K562 (cell line): ENCODE measurements around the gene KLRC3. TPM values are rescaled to one million over a fixed set of nuclear protein-coding genes. Genes with fewer than 3 reads are reported as not detected.

Experiments
- ATAC-seq: fragments of 200-7000 bp; cut with Tn5 transposase; 3 replicates; pipeline ENCODE4 v1.9.1; 2020; ENCODE audit warnings: moderate library complexity
- BruUV-seq: library from RNA; stranded (reverse); fragments of 400-500 nt; replicated peaks from 2 replicates; lab custom pipeline; 2021; lab: Mats Ljungman, UMichigan
- CTCF ChIA-PET: fragments of 300-600 bp; formaldehyde crosslinking; extraction: SDS; loops from one replicate; lab custom pipeline; 2021; ENCODE audit warnings: low intra/inter-chr PET ratio; lab: Yijun Ruan, JAX
- POLR2A ChIA-PET: fragments of 300-600, 350-650 bp; sonication (Branson Sonifier 250); formaldehyde crosslinking; extraction: SDS; loops from one replicate; lab custom pipeline; 2021; ENCODE audit warnings: antibody characterized with exemption, inconsistent platforms; lab: Yijun Ruan, JAX
- DNase-seq, 4 experiments: peaks; one replicate each; pipeline versions ENCODE4 v3.0.0 to v3.0.0-alpha.2; 2011 to 2018; ENCODE audit warnings: low spot score in 3 of 4, mixed read lengths in 3 of 4; ENCODE audit errors: extremely low read depth in 1 of 4
- FAIRE-seq: peaks from 2 replicates; lab custom pipeline; 2011; peaks lifted over from hg19 to GRCh38; lab: Jason Lieb, UNC
- H2AFZ ChIP-seq: 2 replicates; pipeline ENCODE4 v1.6.0; 2011; ENCODE audit warnings: low read depth, low read length, control low read depth, inconsistent platforms
- H3K27ac ChIP-seq: fragments of 200-600 bp; 3 replicates; pipeline ENCODE4 v1.8.0; 2011; ENCODE audit warnings: low read depth, mild to moderate bottlenecking, control low read depth, inconsistent platforms, low read length, moderate library complexity, mixed read lengths; ENCODE audit errors: extremely low read depth
- H3K27me3 ChIP-seq, 2 experiments: fragments of 300-600 bp in 1 of 2; 2 replicates in 1 of 2; 3 replicates in 1 of 2; pipeline versions ENCODE4 v1.6.0 to v1.8.0; 2011; ENCODE audit warnings: inconsistent platforms in 2 of 2, low read length in 2 of 2, mild to moderate bottlenecking in 1 of 2, mixed read lengths in 1 of 2, moderate library complexity in 1 of 2; ENCODE audit not compliant: control insufficient read depth in 2 of 2, insufficient read depth in 2 of 2
- H3K36me3 ChIP-seq: fragments of 300-600 bp; 3 replicates; pipeline ENCODE4 v1.8.0; 2011; ENCODE audit warnings: mild to moderate bottlenecking, low read length, inconsistent platforms; ENCODE audit not compliant: control insufficient read depth, insufficient read depth
- H3K4me1 ChIP-seq, 2 experiments: fragments of 200-600 bp in 1 of 2; replicated peaks in 1 of 2; 2 replicates in 1 of 2; 3 replicates in 1 of 2; pipeline versions ENCODE4 v1.5.1 to v1.8.0; 2011; ENCODE audit warnings: inconsistent platforms in 2 of 2, low read length in 2 of 2, mild to moderate bottlenecking in 1 of 2, mixed read lengths in 1 of 2, moderate library complexity in 1 of 2; ENCODE audit not compliant: control insufficient read depth in 2 of 2, insufficient read depth in 2 of 2
- H3K4me2 ChIP-seq: 2 replicates; pipeline ENCODE4 v1.6.1; 2011; ENCODE audit warnings: low read length, control low read depth, inconsistent platforms, mixed read lengths; ENCODE audit not compliant: insufficient read depth
- H3K4me3 ChIP-seq: fragments of 200-600 bp; sonication (generic), shearing (Covaris generic); 2 replicates; pipeline ENCODE4 v1.5.1; 2016; ENCODE audit warnings: control low read depth, inconsistent platforms
- H3K79me2 ChIP-seq: fragments of 200-600 bp; 3 replicates; pipeline ENCODE4 v1.8.0; 2011; ENCODE audit warnings: low read length, inconsistent platforms; ENCODE audit not compliant: control insufficient read depth, insufficient read depth
- H3K9ac ChIP-seq, 2 experiments: 2 replicates each; pipeline versions ENCODE4 v1.6.0 to v1.6.1; 2011; ENCODE audit warnings: low read depth in 2 of 2, low read length in 2 of 2, control low read depth in 1 of 2, inconsistent platforms in 1 of 2, mild to moderate bottlenecking in 1 of 2, mixed read lengths in 1 of 2; ENCODE audit not compliant: insufficient read depth in 1 of 2
- H3K9me1 ChIP-seq: one replicate; pipeline ENCODE4 v1.6.0; 2011; ENCODE audit warnings: inconsistent platforms, mild to moderate bottlenecking, low read length, moderate library complexity; ENCODE audit not compliant: control insufficient read depth, insufficient read depth
- H3K9me3 ChIP-seq: replicated peaks from 2 replicates; pipeline ENCODE4 v1.5.1; 2011; ENCODE audit warnings: low read depth, low read length, inconsistent platforms; ENCODE audit not compliant: control insufficient read depth, insufficient read depth
- H4K20me1 ChIP-seq: replicated peaks from 2 replicates; pipeline ENCODE4 v1.6.1; 2011; ENCODE audit warnings: low read length, inconsistent platforms, mixed read lengths; ENCODE audit not compliant: control insufficient read depth, insufficient read depth
- BCOR ChIP-seq: fragments of 450-650 bp; IDR thresholded peaks from 2 replicates; pipeline ENCODE4 v1.6.1; 2016
- FOXM1 ChIP-seq, 2 experiments: fragments of 450-650 bp in 1 of 2; sonication (generic) in 1 of 2; formaldehyde crosslinking in 1 of 2; IDR thresholded peaks; 2 replicates each; pipeline versions ENCODE4 v1.6.1 to v1.9.0; 2017 to 2022; ENCODE audit warnings: low read depth in 2 of 2, mild to moderate bottlenecking in 2 of 2, missing genetic modification reagents in 1 of 2, moderate library complexity in 1 of 2
- KAT8 ChIP-seq: fragments of 450-650 bp; IDR thresholded peaks from 2 replicates; pipeline ENCODE4 v1.6.1; 2016; ENCODE audit warnings: low read depth, mild to moderate bottlenecking
- MXI1 ChIP-seq: IDR thresholded peaks from 2 replicates; pipeline ENCODE4 v1.6.1; 2011; ENCODE audit warnings: low read depth, mild to moderate bottlenecking, improper control_type of control experiment, low read length
- MYNN ChIP-seq, 2 experiments: sonication (generic); formaldehyde crosslinking in 1 of 2; IDR thresholded peaks; 2 replicates each; pipeline versions ENCODE4 v1.5.0 to v1.6.1; 2016 to 2020; ENCODE audit warnings: antibody characterized with exemption in 1 of 2, missing genetic modification reagents in 1 of 2
- NFE2 ChIP-seq: IDR thresholded peaks from 2 replicates; pipeline ENCODE4 v1.6.1; 2014; ENCODE audit warnings: antibody characterized with exemption, low read depth
- NR1H2 ChIP-seq: sonication (generic); formaldehyde crosslinking; IDR thresholded peaks from 2 replicates; pipeline ENCODE4 v1.4.0; 2020; ENCODE audit warnings: mild to moderate bottlenecking, missing genetic modification reagents
- SUPT5H ChIP-seq: fragments of 450-650 bp; IDR thresholded peaks from 2 replicates; pipeline ENCODE4 v1.6.1; 2016
- YBX1 ChIP-seq: fragments of 450-650 bp; IDR thresholded peaks from 2 replicates; pipeline ENCODE4 v1.7.1; 2016; ENCODE audit warnings: mild to moderate bottlenecking
- ZBED1 ChIP-seq: IDR thresholded peaks from 2 replicates; pipeline ENCODE4 v1.6.1; 2014
- ZNF274 ChIP-seq: IDR thresholded peaks from 2 replicates; pipeline ENCODE4 v1.6.1; 2011; ENCODE audit warnings: low read depth, mild to moderate bottlenecking, low read length, moderate library complexity, borderline replicate concordance
- ZNF695 ChIP-seq: fragments of 450-650 bp; formaldehyde crosslinking; IDR thresholded peaks from 2 replicates; pipeline ENCODE4 v1.4.0; 2020; ENCODE audit warnings: mild to moderate bottlenecking, moderate library complexity
- WGBS: fragments of 100-300 bp; shearing (Covaris generic); methylation state at CpG from one replicate; pipeline ENCODE4 v1.1.6; 2016; ENCODE audit warnings: low coverage, mixed read lengths; ENCODE audit not compliant: insufficient coverage; ENCODE audit errors: missing lambda C conversion rate; 5-methylcytosine and 5-hydroxymethylcytosine counted together
- in situ Hi-C: fragments of 300-500 bp; cut with MboI; formaldehyde crosslinking; loops from 4 replicates; pipeline ENCODE4 v1.15.0; 2018; ENCODE audit warnings: inconsistent platforms, mixed read lengths
- intact Hi-C: fragments of 100-400 bp; cut with micrococcal nuclease; formaldehyde crosslinking; loops from 2 replicates; pipeline ENCODE4 v1.14.2; 2022
- polyA plus RNA-seq, 8 experiments: library from polyadenylated mRNA; depleted of rRNA in 4 of 8; stranded (reverse) in 5 of 8; unstranded in 3 of 8; fragments of >200 nt; fragmentation: Nextera tagmentation in 2 of 8; fragmentation: Illumina TruSeq in 1 of 8; extraction: Ambion mirVana in 2 of 8; extraction: Trizol in 1 of 8; gene quantifications; 2 replicates each; pipeline versions ENCODE4 v1.2.1 to v1.2.3, GENCODE V29; 2011 to 2014; ENCODE audit warnings: inconsistent platforms in 1 of 8, missing spikeins in 1 of 8
- total RNA-seq, 7 experiments: library from RNA; depleted of rRNA in 6 of 7; stranded (reverse); fragments of >200 nt in 6 of 7; fragmentation: Illumina TruSeq in 2 of 7; extraction: Trizol in 2 of 7; gene quantifications; 2 replicates each; pipeline versions ENCODE4 v1.2.1 to v1.2.3, GENCODE V29; 2011 to 2021; ENCODE audit warnings: low replicate concordance in 1 of 7
- TF ChIP-seq, protein P1 (sequence below): fragments of 250-450 bp; sonication (Bioruptor Pico); IDR thresholded peaks from 2 replicates; pipeline ENCODE4 v1.8.0; 2022; ENCODE audit warnings: inconsistent platforms, mild to moderate bottlenecking, moderate library complexity, borderline replicate concordance
- TF ChIP-seq, protein P2 (sequence below): fragments of 450-650 bp; IDR thresholded peaks from 2 replicates; pipeline ENCODE4 v1.6.1; 2017; ENCODE audit warnings: mild to moderate bottlenecking, moderate library complexity
- TF ChIP-seq, protein P3 (sequence below): sonication (generic); formaldehyde crosslinking; IDR thresholded peaks from 2 replicates; pipeline ENCODE4 v1.8.0; 2022; ENCODE audit warnings: missing genetic modification reagents, mild to moderate bottlenecking, borderline replicate concordance

KLRC3 gene
- total and polyA plus RNA-seq, 9 of the 15 experiments (the other 6 are each of a cell fraction or from before 2014, with no cell fraction given), result 0.09 to 0.32 (median 0.18) TPM; not detected in 5

DNA sequence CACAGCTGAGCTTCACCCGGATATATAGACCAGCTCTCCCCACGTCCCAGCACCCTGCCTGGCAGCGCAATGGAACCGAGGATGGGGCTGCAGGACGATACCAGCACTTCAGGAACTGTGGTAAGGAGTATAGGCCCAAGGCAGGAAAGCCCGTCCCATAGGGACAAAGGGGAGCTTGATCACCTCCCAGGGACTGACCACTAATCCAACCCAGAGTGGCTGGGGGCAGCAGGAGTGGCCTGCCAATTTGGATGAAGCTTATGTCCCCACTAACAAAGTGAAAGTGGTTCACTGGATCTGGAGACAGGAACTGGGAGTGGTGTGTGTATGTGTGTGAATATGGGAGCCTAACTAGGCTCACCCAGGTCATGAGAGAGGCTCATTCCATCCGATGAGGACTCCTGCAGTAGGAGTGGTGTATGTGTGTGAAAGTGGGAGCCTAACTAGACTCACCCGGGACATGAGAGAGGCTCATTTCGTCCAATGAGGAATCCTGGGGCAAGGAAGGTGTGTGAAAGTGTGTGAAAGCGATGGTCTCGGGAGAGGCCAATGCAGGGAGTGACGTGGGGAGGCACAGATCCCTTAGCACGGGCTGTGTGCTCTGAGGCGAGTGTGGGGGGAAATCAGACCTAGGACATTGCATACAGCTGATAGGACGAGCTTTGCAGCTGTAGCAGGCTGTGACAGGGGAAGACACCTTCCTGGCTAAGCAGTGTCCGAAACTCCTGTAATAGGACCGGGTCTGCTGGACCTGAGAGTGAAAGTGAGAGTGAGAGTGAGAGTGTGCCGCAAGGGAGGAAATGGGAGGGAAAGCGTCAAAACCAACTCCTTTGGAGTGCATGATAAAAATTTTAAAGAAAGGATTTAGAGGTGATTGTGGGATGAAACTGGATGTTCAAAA, 56.2 kb downstream of the KLRC3 start:
- H3K9me1 ChIP-seq, result no peaks in the 10 kb centered on the region
- H3K4me2 ChIP-seq, result peak overlapping the region; percentile 97
- H3K9ac ChIP-seq, result peak overlapping the region; percentile 91 to 92
- ATAC-seq (peak; percentile 76), FAIRE-seq (peak; percentile 73), DNase-seq (peak; percentile 19 to 70 (median 38))
- BruUV-seq, result TSS peak; percentile 69
- H3K79me2 ChIP-seq, result peaks cover 31% of the 10 kb centered on the region
- peak overlapping the region; percentile 99 for H3K27ac ChIP-seq
- H3K36me3 ChIP-seq, result no peaks in the 10 kb centered on the region; the same call in 2 of the 3 replicates
- H3K27me3 ChIP-seq, result no peaks in the 10 kb centered on the region
- in situ Hi-C loops, result no loop called here
- peak overlapping the region; percentile 65 for H3K4me3 ChIP-seq
- WGBS, result under 1% methylated on average over 18 of the region's 19 CpGs
- ChIA-PET CTCF (no interaction called here), POLR2A (interaction anchor here (0.6 kb wide), 1 partner anchor 776 kb away, joined by 4 read pairs; no protein-coding TSS in a partner anchor)
- H3K4me1 ChIP-seq, result peaks cover 2 to 18% of the 10 kb centered on the region in 2 experiments; a peak in 4 of 5 replicates
- peaks cover 6% of the 10 kb centered on the region for H3K9me3 ChIP-seq
- intact Hi-C loops, result no loop called here
- peak overlapping the region; percentile 91 for H2AFZ ChIP-seq
- H4K20me1 ChIP-seq, result no peaks in the 10 kb centered on the region
- no peak for TF ChIP-seq NFE2
- TF ChIP-seq, protein P1, sequence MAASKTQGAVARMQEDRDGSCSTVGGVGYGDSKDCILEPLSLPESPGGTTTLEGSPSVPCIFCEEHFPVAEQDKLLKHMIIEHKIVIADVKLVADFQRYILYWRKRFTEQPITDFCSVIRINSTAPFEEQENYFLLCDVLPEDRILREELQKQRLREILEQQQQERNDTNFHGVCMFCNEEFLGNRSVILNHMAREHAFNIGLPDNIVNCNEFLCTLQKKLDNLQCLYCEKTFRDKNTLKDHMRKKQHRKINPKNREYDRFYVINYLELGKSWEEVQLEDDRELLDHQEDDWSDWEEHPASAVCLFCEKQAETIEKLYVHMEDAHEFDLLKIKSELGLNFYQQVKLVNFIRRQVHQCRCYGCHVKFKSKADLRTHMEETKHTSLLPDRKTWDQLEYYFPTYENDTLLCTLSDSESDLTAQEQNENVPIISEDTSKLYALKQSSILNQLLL, result no peak
- no peak for TF ChIP-seq ZBED1
- no peak for TF ChIP-seq FOXM1 (IDR thresholded peaks at IDR 0.05; ENCODE audit: low read depth)
- no peak for TF ChIP-seq FOXM1 (CRISPR knock-in tag; IDR thresholded peaks at IDR 0.05; ENCODE audit: low read depth)
- no peak for TF ChIP-seq KAT8
- TF ChIP-seq MXI1, result no peak
- TF ChIP-seq MYNN (IDR thresholded peaks at IDR 0.05), result no peak
- TF ChIP-seq MYNN (CRISPR knock-in tag; IDR thresholded peaks at IDR 0.05), result no peak
- TF ChIP-seq SUPT5H, result peak; percentile 28
- no peak for TF ChIP-seq ZNF274
- no peak for TF ChIP-seq NR1H2 (CRISPR knock-in tag)
- TF ChIP-seq, protein P2, sequence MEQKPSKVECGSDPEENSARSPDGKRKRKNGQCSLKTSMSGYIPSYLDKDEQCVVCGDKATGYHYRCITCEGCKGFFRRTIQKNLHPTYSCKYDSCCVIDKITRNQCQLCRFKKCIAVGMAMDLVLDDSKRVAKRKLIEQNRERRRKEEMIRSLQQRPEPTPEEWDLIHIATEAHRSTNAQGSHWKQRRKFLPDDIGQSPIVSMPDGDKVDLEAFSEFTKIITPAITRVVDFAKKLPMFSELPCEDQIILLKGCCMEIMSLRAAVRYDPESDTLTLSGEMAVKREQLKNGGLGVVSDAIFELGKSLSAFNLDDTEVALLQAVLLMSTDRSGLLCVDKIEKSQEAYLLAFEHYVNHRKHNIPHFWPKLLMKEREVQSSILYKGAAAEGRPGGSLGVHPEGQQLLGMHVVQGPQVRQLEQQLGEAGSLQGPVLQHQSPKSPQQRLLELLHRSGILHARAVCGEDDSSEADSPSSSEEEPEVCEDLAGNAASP, result no peak
- TF ChIP-seq BCOR, result no peak
- TF ChIP-seq, protein P3, sequence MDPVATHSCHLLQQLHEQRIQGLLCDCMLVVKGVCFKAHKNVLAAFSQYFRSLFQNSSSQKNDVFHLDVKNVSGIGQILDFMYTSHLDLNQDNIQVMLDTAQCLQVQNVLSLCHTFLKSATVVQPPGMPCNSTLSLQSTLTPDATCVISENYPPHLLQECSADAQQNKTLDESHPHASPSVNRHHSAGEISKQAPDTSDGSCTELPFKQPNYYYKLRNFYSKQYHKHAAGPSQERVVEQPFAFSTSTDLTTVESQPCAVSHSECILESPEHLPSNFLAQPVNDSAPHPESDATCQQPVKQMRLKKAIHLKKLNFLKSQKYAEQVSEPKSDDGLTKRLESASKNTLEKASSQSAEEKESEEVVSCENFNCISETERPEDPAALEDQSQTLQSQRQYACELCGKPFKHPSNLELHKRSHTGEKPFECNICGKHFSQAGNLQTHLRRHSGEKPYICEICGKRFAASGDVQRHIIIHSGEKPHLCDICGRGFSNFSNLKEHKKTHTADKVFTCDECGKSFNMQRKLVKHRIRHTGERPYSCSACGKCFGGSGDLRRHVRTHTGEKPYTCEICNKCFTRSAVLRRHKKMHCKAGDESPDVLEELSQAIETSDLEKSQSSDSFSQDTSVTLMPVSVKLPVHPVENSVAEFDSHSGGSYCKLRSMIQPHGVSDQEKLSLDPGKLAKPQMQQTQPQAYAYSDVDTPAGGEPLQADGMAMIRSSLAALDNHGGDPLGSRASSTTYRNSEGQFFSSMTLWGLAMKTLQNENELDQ (CRISPR knock-in tag), result no peak
- TF ChIP-seq YBX1, result no peak
- TF ChIP-seq ZNF695 (CRISPR knock-in tag), result no peak
